GM21717 (cell line): ENCODE measurements around the gene ARHGEF16.

Experiments used
- ATAC-seq: cut with Tn5 transposase; IDR thresholded peaks from one replicate; pipeline ENCODE4 v1.9.1; 2021; ENCODE audit warnings: mild to moderate bottlenecking, moderate library complexity; ENCODE audit not compliant: unreplicated experiment

ARHGEF16 gene

GRCh38 chr1:3455670-3456448, 1.4 kb downstream of the ARHGEF16 start:
- ATAC-seq: no peak

- no peak for ATAC-seq
These were observed 2.0 kb downstream of the ARHGEF16 start for GRCh38 chr1:3456449-3456963.

GRCh38 chr1:3456964-3457909, 2.8 kb downstream of the ARHGEF16 start:
- no peak for ATAC-seq

- ATAC-seq: no peak
These were observed 3.7 kb downstream of the ARHGEF16 start for GRCh38 chr1:3457910-3458883.

- no peak for ATAC-seq
These were observed 4.8 kb downstream of the ARHGEF16 start for GRCh38 chr1:3459051-3459908.

- ATAC-seq: no peak
These were observed 5.6 kb downstream of the ARHGEF16 start for GRCh38 chr1:3459940-3460671.

- ATAC-seq: no peak
These were observed 6.2 kb downstream of the ARHGEF16 start for GRCh38 chr1:3460672-3461131.

- no peak for ATAC-seq
These were observed 6.9 kb downstream of the ARHGEF16 start for GRCh38 chr1:3461238-3461933.

- no peak for ATAC-seq
These were observed 7.4 kb downstream of the ARHGEF16 start for GRCh38 chr1:3461934-3462275.

- ATAC-seq: no peak
These were observed 8.0 kb downstream of the ARHGEF16 start for GRCh38 chr1:3462356-3463012.

- ATAC-seq: no peak
These were observed 8.5 kb downstream of the ARHGEF16 start for GRCh38 chr1:3463013-3463385.

GRCh38 chr1:3463408-3463863, 9.0 kb downstream of the ARHGEF16 start:
- no peak for ATAC-seq

GRCh38 chr1:3463891-3464648, 9.6 kb downstream of the ARHGEF16 start:
- no peak for ATAC-seq

GRCh38 chr1:3464649-3465025, 10.2 kb downstream of the ARHGEF16 start:
- ATAC-seq: no peak

- no peak for ATAC-seq
These were observed 10.8 kb downstream of the ARHGEF16 start for GRCh38 chr1:3465091-3465934.

- ATAC-seq: no peak
These were observed 11.5 kb downstream of the ARHGEF16 start for GRCh38 chr1:3465935-3466321.
